Measurements from ENCODE around the gene MRPS2. TPM values are rescaled to one million over a fixed set of nuclear protein-coding genes. Genes with fewer than 3 reads are reported as not detected.

MRPS2 gene
- total and polyA plus RNA-seq, 10 of the 15 experiments (the other 5 are each of a cell fraction or from before 2014, with no cell fraction given): 3.3 to 103 (median 69.5) TPM

DNA sequence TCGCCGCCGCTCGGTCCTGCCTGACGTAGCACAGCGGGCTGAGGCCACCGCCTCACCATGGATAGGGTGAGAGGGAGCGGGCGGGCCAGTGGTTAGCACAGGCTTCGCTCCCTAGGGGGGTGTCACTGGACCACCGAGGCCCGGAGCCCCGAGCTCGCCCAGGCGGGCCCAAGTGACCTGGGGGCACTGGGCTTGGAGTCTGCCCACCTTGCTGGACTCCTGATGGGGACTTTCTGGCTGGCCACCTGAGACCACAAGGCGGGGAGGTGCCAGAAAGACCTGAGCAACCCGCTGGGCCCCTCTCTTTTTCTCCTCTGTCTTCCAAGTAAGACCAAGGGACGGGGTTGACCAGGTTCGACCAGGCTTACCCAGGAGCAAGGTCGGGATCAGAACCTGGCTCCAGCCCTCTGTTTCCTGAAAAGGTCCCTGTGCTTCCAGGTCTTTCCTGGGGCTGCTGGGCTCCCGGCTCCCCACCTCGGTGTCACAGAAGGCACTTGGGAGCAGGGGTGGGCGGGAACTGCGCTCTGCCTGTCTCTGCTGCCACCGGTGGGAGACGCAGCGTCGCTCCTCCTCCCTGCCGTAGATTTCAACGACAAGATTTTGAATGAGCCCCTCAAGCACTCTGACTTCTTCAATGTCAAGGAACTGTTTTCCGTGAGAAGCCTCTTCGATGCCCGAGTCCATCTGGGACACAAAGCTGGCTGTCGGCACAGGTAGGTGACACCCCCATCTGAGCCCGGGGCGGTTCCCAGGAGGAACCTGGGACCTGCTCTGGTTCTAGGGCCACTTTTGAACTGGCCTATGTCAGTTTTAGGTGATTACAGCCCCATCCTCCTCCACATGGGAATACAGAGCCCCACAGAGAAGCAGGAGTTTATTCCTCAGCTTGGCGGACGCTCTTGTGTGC, 1.0 kb downstream of the MRPS2 start:
- Histone ChIP-seq H4K20me1 (ENCODE audit: control insufficient read depth, insufficient read depth) (peaks cover 4% of the 10 kb centered on the region; the same call in 1 of the 2 replicates), H3K4me1 (ENCODE audit: control insufficient read depth, insufficient read depth, low read length) (peaks cover 17% of the 10 kb centered on the region), H2AFZ (ENCODE audit: control insufficient read depth, low read depth, low read length) (peak overlapping the region; percentile 86; the same call in 1 of the 2 replicates), H3K4me2 (ENCODE audit: control insufficient read depth, insufficient read depth) (peak overlapping the region; percentile 91), H3K9ac (ENCODE audit: control insufficient read depth, insufficient read depth, low read length) (peak overlapping the region; percentile 77), H3K36me3 (ENCODE audit: control insufficient read depth in 2 of 2, insufficient read depth in 2 of 2, low read length in 1 of 2) (peaks cover 10 to 22% of the 10 kb centered on the region in 2 experiments; a peak in 3 of 4 replicates), H3K9me3 (replicated peaks; ENCODE audit: control insufficient read depth, insufficient read depth, low read length) (no peaks in the 10 kb centered on the region), H3K27ac (ENCODE audit: control insufficient read depth, insufficient read depth) (peak overlapping the region; percentile 63), H3K27me3 (replicated peaks in 1 of 2; ENCODE audit: control insufficient read depth in 2 of 2, insufficient read depth in 2 of 2, low read length in 1 of 2) (no peaks in the 10 kb centered on the region), H3K79me2 (ENCODE audit: control insufficient read depth, insufficient read depth, low read length) (peaks cover 14% of the 10 kb centered on the region), H3K4me3 (peak overlapping the region; percentile 58)
- FAIRE-seq: no peak
- SMC1A ChIA-PET (ENCODE audit: uncharacterized antibody, unreplicated experiment): no interaction called here
- DNase-seq (ENCODE audit: low read depth, low spot score): no peak
- TF ChIP-seq, protein P1, sequence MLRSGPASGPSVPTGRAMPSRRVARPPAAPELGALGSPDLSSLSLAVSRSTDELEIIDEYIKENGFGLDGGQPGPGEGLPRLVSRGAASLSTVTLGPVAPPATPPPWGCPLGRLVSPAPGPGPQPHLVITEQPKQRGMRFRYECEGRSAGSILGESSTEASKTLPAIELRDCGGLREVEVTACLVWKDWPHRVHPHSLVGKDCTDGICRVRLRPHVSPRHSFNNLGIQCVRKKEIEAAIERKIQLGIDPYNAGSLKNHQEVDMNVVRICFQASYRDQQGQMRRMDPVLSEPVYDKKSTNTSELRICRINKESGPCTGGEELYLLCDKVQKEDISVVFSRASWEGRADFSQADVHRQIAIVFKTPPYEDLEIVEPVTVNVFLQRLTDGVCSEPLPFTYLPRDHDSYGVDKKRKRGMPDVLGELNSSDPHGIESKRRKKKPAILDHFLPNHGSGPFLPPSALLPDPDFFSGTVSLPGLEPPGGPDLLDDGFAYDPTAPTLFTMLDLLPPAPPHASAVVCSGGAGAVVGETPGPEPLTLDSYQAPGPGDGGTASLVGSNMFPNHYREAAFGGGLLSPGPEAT (IDR thresholded peaks at IDR 0.05; ENCODE audit: low read depth): no peak
- TF ChIP-seq MTA2 (IDR thresholded peaks at IDR 0.05; ENCODE audit: low read depth): no peak
- TF ChIP-seq SIN3A (IDR thresholded peaks at IDR 0.05; ENCODE audit: low read depth, low read length): 0 out of 2 replicates have a peak, but pooled peaks have one; percentile 21
- TF ChIP-seq GATAD2B (conservative IDR thresholded peaks at IDR 0.05; ENCODE audit: low read depth): 0 out of 2 replicates have a peak, but pooled peaks have one; percentile 0
- RAD21 ChIA-PET (ENCODE audit: unreplicated experiment): no interaction called here
- intact Hi-C loops (cut with micrococcal nuclease; ENCODE audit: unreplicated experiment) (no loop called here), in situ Hi-C loops (cut with MboI) (no loop called here)
- POLR2A ChIA-PET: no interaction called here
- BruUV-seq (replicated peaks): no TSS peak
- WGBS (ENCODE audit: insufficient coverage, insufficient replicate concordance, low lambda C conversion rate, missing lambda C conversion rate): 50% methylated on average over 37 of the region's 38 CpGs
- ATAC-seq: peak; percentile 87; the same call in 2 of the 3 replicates
- CTCF ChIA-PET: no interaction called here

All from GM12878 (cell line).